Medulla oblongata (tissue), 1 donor: Measurements from ENCODE around the gene TULP4.
"Not testable (repeated sequence)": the region's sequence is repeated elsewhere in the genome, so short reads cannot be mapped to it uniquely, and the experiment has no call there.

Experiments
- DNase-seq: peaks from one replicate; pipeline ENCODE4 v3.0.0-alpha.2; 2015; ENCODE audit errors: extremely low spot score

TULP4 gene

GRCh38 chr6:158295976-158296853 is 16.1 kb upstream of the TULP4 start:
- not testable (repeated sequence) for DNase-seq

- DNase-seq: not testable (repeated sequence)
Measured at GRCh38 chr6:158296854-158297324, 15.4 kb upstream of the TULP4 start.

GRCh38 chr6:158297657-158298056 is 14.6 kb upstream of the TULP4 start:
- not testable (repeated sequence) for DNase-seq

GRCh38 chr6:158300306-158301143 is 11.7 kb upstream of the TULP4 start:
- not testable (repeated sequence) for DNase-seq

GRCh38 chr6:158301561-158301960 is 10.7 kb upstream of the TULP4 start:
- not testable (repeated sequence) for DNase-seq

- DNase-seq: not testable (repeated sequence)
Measured at GRCh38 chr6:158302195-158302796, 10.0 kb upstream of the TULP4 start.

GRCh38 chr6:158303210-158303731 is 9.0 kb upstream of the TULP4 start:
- no peak for DNase-seq

- DNase-seq: no peak
Measured at GRCh38 chr6:158304254-158304653, 8.0 kb upstream of the TULP4 start.

- DNase-seq: no peak
Measured at GRCh38 chr6:158309814-158310213, 2.5 kb upstream of the TULP4 start.

- DNase-seq: no peak
Measured at GRCh38 chr6:158311193-158311592, 1.1 kb upstream of the TULP4 start.

GRCh38 chr6:158311626-158312025 is 639 bp upstream of the TULP4 start:
- no peak for DNase-seq

- peak; percentile 55 for DNase-seq
Measured at GRCh38 chr6:158312672-158313397, 570 bp downstream of the TULP4 start.

GRCh38 chr6:158313989-158314388 is 1.7 kb downstream of the TULP4 start:
- DNase-seq: no peak

GRCh38 chr6:158314737-158315136 is 2.5 kb downstream of the TULP4 start:
- DNase-seq: no peak

GRCh38 chr6:158316022-158316421 is 3.8 kb downstream of the TULP4 start:
- no peak for DNase-seq

GRCh38 chr6:158321960-158322359 is 9.7 kb downstream of the TULP4 start:
- no peak for DNase-seq

GRCh38 chr6:158322400-158322723 is 10.1 kb downstream of the TULP4 start:
- no peak for DNase-seq

- no peak for DNase-seq
Measured at GRCh38 chr6:158322724-158323560, 10.7 kb downstream of the TULP4 start.

GRCh38 chr6:158323561-158323958 is 11.3 kb downstream of the TULP4 start:
- no peak for DNase-seq

- DNase-seq: no peak
Measured at GRCh38 chr6:158324136-158324535, 11.9 kb downstream of the TULP4 start.
